Measurements from ENCODE around the gene PTGIS.

PTGIS gene

DNA sequence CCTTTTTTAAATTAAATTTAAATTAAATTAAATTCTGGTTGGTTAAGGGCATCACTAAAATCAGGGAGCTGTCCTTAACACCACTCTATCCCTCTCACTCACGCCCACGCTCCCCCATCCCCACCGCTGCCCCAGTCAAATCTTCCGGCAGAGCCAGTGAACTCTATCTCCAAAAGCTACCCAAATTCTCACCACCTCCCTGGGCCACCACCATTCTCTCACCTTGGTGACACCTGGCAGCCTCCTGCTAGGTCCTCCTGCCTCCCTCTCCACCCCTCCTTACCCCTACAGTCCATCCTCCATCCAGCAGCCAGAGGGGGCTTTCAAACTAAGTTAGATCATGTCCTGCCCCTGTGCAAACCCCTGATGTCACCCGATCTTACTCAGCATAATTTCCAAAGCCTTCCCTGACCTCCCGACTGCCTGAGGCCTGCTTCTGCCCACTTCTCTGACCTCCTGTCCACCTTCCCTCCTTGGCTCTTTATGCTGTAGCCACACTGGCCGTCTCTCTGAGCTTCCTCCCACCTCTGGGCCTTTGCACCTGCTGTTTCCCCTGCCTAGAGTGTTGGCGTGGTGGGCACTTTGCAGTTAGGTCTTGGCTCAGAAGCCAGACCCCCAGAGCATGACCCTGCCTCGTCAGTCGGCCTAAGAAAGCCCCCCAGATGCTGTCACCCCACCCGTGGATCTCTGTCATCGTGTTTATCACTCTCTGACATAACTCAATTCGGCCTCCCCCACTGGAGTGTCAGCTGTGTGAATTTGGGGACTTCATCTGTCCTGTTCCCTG lies 24.7 kb downstream of the PTGIS start:
- DNase-seq, result no peak
- Histone ChIP-seq H3K27ac (no peak overlapping the region), H3K36me3 (no peaks in the 10 kb centered on the region), H3K9me3 (ENCODE audit: severe bottlenecking) (no peaks in the 10 kb centered on the region), H3K4me3 (ENCODE audit: low read depth, low read length) (no peak overlapping the region), H3K27me3 (ENCODE audit: insufficient read depth, low read depth, severe bottlenecking) (no peaks in the 10 kb centered on the region)
- TF ChIP-seq, protein P1, sequence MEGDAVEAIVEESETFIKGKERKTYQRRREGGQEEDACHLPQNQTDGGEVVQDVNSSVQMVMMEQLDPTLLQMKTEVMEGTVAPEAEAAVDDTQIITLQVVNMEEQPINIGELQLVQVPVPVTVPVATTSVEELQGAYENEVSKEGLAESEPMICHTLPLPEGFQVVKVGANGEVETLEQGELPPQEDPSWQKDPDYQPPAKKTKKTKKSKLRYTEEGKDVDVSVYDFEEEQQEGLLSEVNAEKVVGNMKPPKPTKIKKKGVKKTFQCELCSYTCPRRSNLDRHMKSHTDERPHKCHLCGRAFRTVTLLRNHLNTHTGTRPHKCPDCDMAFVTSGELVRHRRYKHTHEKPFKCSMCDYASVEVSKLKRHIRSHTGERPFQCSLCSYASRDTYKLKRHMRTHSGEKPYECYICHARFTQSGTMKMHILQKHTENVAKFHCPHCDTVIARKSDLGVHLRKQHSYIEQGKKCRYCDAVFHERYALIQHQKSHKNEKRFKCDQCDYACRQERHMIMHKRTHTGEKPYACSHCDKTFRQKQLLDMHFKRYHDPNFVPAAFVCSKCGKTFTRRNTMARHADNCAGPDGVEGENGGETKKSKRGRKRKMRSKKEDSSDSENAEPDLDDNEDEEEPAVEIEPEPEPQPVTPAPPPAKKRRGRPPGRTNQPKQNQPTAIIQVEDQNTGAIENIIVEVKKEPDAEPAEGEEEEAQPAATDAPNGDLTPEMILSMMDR (IDR thresholded peaks at IDR 0.05; ENCODE audit: low read depth, low read length), result no peak

DNA sequence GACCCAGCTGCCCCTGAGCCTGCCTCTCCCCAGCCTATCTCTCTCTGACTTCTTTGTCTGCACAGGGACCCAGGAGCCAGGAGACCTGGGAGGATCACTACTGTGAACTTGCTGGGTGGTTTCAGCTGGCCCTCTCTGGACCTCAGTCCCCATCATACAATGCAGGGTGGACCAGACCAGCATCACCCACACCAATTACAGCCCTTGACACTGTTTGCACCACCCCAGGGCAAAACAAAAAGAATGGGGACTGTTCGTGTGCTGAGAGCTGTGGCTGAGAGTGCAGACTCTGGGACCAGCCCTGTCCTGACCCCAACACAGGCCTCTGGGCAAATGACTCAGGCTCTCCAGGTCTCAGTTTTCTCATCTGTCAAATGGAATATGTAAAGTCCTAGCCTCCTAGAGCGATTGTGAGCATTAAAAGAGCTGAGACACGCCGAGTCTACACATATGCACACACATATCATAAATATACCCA lies 25.4 kb downstream of the PTGIS start:
- Histone ChIP-seq H3K27ac (no peak overlapping the region), H3K36me3 (no peaks in the 10 kb centered on the region), H3K9me3 (ENCODE audit: severe bottlenecking) (no peaks in the 10 kb centered on the region), H3K4me3 (ENCODE audit: low read depth, low read length) (no peak overlapping the region), H3K27me3 (ENCODE audit: insufficient read depth, low read depth, severe bottlenecking) (no peaks in the 10 kb centered on the region)
- no peak for DNase-seq
- TF ChIP-seq, protein P1 (IDR thresholded peaks at IDR 0.05; ENCODE audit: low read depth, low read length), result no peak

DNA sequence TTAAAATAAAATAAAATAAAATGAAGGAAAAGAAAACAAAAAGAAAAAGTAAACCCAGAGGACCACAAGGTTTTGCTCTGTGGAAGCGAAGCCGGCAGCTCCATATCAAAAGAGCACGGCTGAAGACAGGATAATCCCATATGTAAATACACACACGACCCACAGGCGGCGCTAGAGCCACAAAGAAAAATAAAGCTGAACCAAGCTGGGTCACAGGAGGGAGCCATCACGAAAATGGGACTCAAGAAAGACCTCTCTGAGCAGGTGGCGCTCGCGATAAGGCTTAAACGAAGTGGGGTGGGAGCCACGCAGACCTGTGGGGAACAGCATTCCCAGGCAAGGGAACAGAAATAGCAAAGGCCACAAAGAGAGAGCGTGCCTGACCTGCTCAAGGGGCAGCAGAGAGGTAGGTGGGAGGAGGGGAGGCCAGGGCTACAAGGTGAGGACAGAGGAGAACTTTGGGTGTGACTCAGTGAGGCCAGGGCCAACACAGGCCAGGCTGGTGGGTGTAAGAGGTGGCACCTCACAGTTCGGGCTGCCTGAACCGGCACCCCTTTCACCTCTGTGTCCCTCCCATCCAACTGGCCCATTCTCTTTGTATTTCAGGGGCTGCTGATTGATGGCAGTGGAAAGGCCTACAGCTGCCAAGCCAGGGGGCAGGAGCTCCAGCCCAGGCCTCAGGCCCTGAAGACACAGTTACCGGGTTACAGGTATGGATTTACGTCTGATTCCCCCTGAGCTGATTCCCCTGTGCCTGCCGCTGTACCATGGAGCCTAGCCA lies 26.0 kb downstream of the PTGIS start:
- no peaks in the 10 kb centered on the region for H3K9me3 ChIP-seq (ENCODE audit: severe bottlenecking)
- no peak overlapping the region for H3K4me3 ChIP-seq (ENCODE audit: low read depth, low read length)
- no peak overlapping the region for H3K27ac ChIP-seq
- no peaks in the 10 kb centered on the region for H3K27me3 ChIP-seq (ENCODE audit: insufficient read depth, low read depth, severe bottlenecking)
- H3K36me3 ChIP-seq, result no peaks in the 10 kb centered on the region
- TF ChIP-seq, protein P1 (IDR thresholded peaks at IDR 0.05; ENCODE audit: low read depth, low read length), result peak; percentile 82
- peak; percentile 79 for DNase-seq

DNA sequence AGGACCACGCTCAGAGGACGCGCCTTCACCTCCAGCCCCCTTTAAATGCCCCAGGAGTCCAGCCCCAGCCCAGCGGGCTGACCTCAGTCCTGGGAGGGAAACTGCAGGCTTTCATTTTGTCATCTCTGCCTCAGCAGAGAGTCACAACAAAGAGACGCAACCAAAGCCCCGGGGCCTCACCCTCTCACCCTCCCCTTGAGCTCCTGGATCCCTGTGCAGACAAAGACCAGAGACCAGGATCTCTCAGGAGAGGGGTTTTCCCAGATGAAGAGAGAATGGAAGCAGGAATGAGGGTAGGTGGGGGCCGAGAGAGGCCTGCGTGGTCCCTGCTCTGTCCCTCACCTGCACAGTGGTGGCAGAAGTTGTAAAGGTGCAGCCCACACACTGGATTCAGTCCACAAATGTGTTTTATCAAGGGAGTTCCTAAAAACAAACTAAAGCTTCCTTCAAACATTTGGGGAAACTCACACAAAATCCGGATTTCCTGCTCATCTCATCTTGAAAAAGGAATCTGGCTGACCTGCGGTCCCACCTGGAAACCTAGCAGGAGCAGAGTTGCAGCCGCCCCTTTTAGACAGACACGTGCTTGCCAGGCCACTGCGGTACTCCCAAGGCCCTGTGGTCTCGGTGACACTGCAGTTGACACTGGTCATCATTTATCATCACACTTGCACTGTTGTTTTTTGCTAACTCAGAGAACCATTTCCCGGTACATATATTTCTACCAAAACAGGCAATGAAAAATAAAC lies 27.1 kb downstream of the PTGIS start:
- H3K27me3 ChIP-seq (ENCODE audit: insufficient read depth, low read depth, severe bottlenecking), result no peaks in the 10 kb centered on the region
- H3K27ac ChIP-seq, result no peak overlapping the region
- DNase-seq, result no peak
- TF ChIP-seq, protein P1 (IDR thresholded peaks at IDR 0.05; ENCODE audit: low read depth, low read length), result no peak
- H3K9me3 ChIP-seq (ENCODE audit: severe bottlenecking), result no peaks in the 10 kb centered on the region
- no peak overlapping the region for H3K4me3 ChIP-seq (ENCODE audit: low read depth, low read length)
- no peaks in the 10 kb centered on the region for H3K36me3 ChIP-seq

DNA sequence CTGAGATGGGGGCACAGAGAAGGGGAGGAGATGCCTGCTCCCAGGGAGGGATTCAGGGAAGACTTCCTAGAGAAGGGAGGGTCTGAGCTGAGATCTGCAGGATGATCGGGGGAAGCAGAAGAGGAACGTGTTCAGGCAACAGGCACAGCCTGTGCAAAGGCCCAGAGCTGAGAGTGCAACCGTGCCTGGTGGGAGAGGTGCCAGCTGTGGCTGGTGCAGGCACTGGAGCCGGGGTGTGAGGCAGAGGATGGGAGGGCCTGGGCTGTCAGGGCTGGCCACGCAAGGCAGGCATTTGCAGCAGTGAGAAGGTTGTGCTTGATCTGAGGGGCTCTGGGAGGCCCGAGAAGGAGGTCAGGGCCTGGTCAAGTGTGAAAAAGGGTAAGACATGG lies 27.7 kb downstream of the PTGIS start:
- Histone ChIP-seq H3K9me3 (ENCODE audit: severe bottlenecking) (no peaks in the 10 kb centered on the region), H3K4me3 (ENCODE audit: low read depth, low read length) (no peak overlapping the region), H3K27me3 (ENCODE audit: insufficient read depth, low read depth, severe bottlenecking) (no peaks in the 10 kb centered on the region), H3K36me3 (no peaks in the 10 kb centered on the region), H3K27ac (no peak overlapping the region)
- TF ChIP-seq, protein P1 (IDR thresholded peaks at IDR 0.05; ENCODE audit: low read depth, low read length), result no peak
- DNase-seq, result no peak

Measured in WERI-Rb-1 (cell line).